RKO (cell line): Measurements from ENCODE around the gene MRPL54.

Experiments used
- DNase-seq: peaks from one replicate; pipeline ENCODE4 v3.0.0-alpha.2; 2016; ENCODE audit warnings: low spot score

Gene MRPL54

GRCh38 chr19:3785938-3786824 is 23.7 kb downstream of the MRPL54 start, which contains the start of gene MATK:
TSS of gene MATK (minus strand) at chr19:3786381. CDS start at chr19:3785135, 1,246 bp downstream.
- DNase-seq, result no peak

GRCh38 chr19:3788996-3789778 is 26.7 kb downstream of the MRPL54 start:
- DNase-seq, result no peak

- no peak for DNase-seq
Observed at GRCh38 chr19:3790209-3790734, 27.8 kb downstream of the MRPL54 start.

GRCh38 chr19:3790941-3791340 is 28.5 kb downstream of the MRPL54 start:
- no peak for DNase-seq

GRCh38 chr19:3792114-3792513 is 29.6 kb downstream of the MRPL54 start:
- peak; percentile 12 for DNase-seq

GRCh38 chr19:3793799-3794198 is 31.3 kb downstream of the MRPL54 start:
- DNase-seq, result no peak

- no peak for DNase-seq
Observed at GRCh38 chr19:3796358-3796757, 33.9 kb downstream of the MRPL54 start.

DNA sequence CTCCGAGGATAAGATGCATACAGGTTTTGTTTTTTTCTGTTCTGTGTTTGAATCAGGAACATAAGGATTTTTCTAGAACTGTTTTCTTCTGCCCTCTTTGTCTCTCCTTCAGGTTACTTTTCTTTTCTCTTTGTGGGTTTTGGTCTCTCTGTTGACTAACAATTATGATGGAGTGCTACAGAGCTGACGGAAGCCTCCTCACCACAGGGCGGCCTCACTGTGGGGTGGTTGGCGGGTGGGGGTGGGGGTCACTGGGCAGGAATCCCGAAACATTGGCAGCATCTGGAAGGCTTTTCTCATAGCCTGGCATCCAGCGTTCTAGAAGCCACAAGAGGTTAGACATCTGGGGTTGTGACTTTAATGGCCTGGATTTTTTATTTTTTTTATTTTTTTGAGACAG is 35.7 kb downstream of the MRPL54 start:
- no peak for DNase-seq

DNA sequence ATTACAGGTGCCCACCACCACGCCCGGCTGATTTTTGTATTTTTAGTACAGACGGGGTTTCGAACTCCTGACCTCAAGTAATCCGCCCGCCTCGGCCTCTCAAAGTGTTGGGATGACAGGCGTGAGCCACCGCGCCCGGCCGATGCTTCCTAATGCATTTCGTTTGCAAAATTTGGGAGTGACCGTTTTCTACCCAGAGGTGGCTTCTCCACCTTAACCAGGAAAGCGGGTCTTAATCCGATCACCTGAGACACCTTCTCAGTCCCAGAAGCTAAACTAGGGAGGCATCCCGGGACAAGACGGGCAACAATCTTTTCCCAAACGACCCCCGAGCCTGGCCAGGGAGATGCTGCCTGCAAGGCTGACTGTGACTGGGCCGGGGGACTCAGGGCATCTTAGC is 38.5 kb downstream of the MRPL54 start:
- no peak for DNase-seq

DNA sequence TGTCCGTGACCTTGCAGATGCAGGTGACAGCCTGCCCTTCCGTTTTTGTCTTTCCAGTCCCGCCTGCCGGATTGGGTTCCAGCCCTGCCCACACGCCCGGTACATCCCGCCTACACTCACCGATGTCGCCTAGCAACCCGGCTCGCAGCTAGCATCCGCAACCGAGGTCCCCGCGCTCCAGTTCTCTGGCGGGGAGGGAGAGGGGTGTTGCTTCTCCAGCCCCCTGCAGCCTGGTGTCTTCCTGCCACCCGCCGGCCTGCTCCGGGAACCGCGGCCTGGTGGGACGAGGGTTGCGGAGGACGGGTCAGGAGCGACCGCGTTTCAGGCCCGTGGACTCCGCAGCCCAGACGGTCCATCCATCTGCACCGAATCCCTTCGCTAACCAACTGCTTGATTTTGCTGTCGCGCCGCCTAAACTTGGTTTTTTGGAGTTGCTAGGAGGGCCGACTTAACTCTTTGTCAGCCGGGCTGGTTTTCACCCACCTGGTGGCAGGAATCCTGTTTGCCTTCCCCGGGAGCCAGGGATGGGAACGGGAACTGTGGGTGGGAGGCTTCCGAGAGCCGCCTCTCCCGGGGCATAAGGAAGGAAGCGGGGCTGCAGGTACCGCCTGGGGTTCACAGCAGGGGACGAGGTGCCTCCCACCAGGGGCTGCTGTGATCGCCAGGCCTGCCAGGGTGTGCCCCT is 39.1 kb downstream of the MRPL54 start:
- no peak for DNase-seq

DNA sequence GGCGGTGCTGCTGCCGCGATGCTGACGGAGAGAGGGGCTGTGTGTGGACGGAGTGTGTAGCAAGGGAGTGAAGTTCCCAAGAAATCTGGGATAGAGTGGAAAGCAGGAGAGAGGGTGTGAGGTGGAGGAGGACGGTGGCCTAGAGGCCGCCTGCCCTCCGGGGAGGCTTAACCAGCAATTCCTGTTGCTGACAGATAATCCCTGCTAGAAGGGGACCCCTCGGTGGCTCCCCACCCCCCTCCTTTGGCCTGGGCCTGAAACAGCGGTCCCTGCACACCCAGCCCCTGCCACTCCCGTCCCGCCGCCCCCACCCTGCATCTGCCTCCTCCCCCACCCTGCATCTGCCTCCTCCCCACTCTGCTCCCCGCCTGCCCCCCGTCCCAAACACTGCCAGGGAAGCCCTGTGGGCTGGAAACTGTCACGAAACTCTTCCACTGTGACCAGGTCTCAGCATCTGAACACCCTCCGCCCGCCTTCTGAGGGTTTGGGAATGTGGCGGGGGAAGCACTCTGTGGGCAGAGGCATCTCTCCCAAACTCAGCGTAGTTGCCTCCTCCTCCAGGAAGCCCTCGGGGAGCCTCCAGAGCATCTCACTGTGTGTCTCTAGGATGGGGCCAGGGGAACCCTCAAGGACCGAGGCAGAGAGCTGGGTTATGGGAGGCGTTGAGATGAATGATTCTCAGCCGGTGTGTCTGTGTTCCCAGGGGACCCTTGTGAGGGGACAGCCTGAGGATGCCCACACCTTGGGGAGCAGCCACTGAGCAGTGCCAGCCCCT is 40.8 kb downstream of the MRPL54 start:
- no peak for DNase-seq

GRCh38 chr19:3803986-3804385 is 41.5 kb downstream of the MRPL54 start:
- DNase-seq, result no peak

DNA sequence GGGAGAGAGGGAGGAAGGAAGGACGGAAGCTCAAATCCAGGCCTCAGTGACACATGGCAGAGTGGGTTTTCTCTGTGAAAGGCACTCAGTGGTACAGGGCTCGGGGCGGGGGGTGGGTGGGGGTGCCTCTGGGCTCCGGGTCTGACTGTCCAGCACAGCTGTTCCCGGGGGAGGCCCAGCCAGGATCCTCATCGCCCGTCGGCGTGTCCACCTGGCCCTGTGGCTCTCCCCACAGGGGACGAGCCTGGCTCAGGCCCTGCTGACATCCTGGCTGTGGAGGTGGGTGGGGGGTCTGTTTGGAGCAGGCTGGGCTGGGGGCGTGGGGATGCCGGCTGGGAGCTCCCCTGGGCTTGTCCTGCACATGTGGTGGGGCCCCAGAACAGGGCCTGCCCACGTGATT is 41.9 kb downstream of the MRPL54 start:
- DNase-seq, result no peak

DNA sequence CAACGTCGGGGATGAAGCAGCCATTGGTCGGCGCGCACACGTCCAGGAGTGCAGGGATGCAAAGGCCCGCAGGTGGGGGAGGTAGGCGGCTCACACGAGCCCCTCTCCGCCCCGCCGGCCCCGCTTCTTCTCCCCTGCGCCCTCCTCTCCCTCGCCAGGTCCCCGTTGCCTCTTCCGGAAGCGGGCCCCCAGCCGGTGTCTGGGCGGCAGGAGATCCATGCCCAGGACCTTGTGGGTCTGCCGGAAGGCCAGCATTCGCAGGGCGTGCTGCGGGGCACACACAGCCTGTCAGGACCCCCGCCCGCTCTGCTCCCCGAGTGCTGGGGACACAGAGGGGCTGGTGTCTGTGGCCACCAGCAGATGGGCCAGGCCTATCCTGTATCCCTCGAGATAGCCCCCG is 43.4 kb downstream of the MRPL54 start:
- no peak for DNase-seq

GRCh38 chr19:3807131-3807480 is 44.6 kb downstream of the MRPL54 start:
- no peak for DNase-seq

DNA sequence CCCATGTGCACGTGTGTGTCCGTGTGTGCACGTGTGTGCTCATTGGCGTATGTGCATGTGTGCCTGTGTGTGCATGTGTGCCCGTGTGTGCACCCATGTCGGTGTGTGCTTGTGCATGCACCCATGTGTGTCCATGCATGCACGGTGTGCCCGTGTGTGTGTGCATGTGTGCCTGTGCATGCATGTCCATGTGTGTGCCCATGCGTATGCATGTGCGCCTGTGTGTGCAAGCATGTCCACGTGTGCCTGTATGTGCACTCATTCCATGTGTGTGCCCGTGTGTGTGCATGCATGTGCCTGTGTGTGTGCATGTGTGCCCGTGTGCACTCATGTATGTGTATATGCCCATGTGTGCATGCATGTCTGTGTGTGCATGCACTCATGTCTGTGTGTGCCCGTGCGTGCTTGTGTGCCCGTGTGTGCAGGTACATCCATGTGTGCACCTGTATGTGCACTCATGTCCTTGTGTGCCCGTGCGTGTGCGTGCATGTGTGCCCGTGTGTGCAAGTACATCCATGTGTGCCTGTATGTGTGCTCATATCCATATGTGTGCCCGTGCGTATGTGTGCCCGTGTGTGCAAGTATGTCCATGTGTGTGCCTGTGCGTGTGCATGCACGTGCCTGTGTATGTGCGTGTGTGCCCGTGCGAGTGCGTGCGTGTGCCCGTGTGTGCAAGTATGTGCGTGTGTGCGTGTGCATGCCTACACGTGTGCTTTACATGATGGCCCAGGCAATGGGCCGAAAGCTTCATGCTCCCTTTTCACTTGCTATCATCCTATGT is 45.3 kb downstream of the MRPL54 start:
- no peak for DNase-seq

GRCh38 chr19:3808420-3809143 is 46.1 kb downstream of the MRPL54 start:
- DNase-seq, result no peak

DNA sequence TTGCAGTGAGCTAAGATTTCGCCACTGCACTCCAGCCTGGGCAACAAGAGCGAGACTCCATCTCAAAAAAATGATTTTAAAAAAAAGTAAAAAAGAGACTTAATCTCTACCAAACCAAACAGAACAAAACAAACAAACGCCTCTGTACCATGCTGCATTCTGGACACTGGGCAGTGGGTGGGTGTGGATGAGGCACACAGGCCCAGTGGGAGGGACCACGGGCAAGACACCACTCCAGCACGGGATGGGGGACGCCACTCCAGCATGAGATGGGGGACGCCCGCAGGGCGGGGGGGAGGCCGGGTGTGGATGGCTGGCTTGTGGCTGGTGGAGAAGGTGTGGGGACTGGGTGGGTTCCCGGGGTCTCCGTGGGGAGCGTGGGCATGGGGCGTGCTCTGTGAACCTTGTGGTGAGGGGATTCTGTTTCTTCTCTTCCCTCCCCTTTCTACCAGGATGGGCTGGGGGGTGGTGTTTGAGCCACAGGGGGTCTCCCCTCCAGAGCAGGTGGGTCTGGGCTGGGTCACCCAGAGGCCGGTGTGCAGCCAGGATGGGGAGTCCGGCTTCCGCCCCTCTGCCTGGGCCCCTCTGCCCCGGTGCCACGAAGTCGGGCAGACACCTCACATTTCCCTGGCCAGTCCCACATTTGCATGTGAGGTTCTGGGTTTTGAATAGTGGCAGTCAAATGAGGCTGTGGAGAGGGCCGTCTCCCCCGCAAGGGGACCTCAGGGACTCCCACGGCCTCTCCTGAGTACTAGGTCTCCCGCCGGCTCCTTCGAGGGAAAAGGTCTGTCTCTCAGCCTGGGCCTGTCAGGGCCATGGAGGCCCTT is 47.6 kb downstream of the MRPL54 start:
- DNase-seq, result no peak

GRCh38 chr19:3810708-3811355 is 48.4 kb downstream of the MRPL54 start:
- no peak for DNase-seq
